Measurements from ENCODE around the gene CACNA2D2.

Gene CACNA2D2

GRCh38 chr3:50450209-50450921 is 53.1 kb downstream of the CACNA2D2 start:
- no peak for TF ChIP-seq CTCF (conservative IDR thresholded peaks at IDR 0.05; ENCODE audit: low read depth, low read length)
- peak; percentile 19 for DNase-seq (ENCODE audit: low read depth)
- no peak overlapping the region for H3K4me3 ChIP-seq (ENCODE audit: low read length)

- no peak for DNase-seq (ENCODE audit: low read depth)
- TF ChIP-seq CTCF (conservative IDR thresholded peaks at IDR 0.05; ENCODE audit: low read depth, low read length) = no peak
- H3K4me3 ChIP-seq (ENCODE audit: low read length) = no peak overlapping the region
These were observed 54.5 kb downstream of the CACNA2D2 start for GRCh38 chr3:50448752-50449539.

DNA sequence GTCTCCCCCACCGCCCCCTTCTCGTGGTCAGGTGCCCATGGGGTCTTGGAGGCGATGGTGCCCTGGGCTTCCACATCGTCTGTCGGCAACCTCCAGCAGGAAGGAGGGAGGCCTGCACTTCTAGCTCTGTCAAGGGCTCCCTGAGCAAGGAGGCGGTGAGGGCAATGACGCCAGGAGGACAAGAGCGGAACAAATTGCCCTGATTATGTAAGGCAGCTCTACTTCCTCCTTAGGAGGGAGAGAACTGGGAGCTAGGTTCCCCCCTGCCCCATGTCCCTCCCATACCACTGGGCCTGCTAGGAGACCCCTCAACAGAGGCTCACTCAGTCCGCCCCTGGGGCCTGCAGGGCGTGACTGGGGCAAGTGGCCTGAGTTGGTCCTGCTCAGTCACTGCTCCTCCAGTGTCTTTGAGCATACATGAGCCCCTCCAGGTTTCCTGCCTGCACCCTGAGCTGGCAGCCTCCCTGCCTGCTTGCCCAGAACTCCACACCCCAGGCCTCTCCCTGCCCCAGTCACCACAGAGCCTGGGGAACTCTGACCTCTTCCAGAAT is 56.1 kb downstream of the CACNA2D2 start:
- no peak for DNase-seq (ENCODE audit: low read depth)
- H3K4me3 ChIP-seq (ENCODE audit: low read length) = no peak overlapping the region
- TF ChIP-seq CTCF (conservative IDR thresholded peaks at IDR 0.05; ENCODE audit: low read depth, low read length) = no peak

GRCh38 chr3:50445919-50446318 is 57.5 kb downstream of the CACNA2D2 start:
- no peak for DNase-seq (ENCODE audit: low read depth)
- TF ChIP-seq CTCF (conservative IDR thresholded peaks at IDR 0.05; ENCODE audit: low read depth, low read length) = no peak
- no peak overlapping the region for H3K4me3 ChIP-seq (ENCODE audit: low read length)

DNA sequence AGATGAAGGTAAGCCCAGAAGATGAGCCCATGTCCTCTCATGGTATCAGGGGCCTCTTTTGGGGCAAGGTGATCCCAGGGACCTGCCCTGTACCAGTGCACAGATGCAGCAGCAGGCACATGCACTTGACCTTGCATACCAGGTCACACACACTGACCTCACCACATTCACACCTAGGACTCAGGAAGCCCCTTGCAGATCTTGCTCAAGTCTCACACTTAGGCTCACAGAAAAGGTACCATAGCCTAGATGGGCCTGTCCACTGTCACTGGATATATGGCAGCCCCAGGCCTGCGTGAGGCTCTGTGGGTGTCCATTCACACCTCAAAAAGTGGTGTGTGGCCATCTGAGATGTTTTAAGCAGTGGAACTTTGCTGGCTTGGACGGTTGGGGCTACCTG is 58.7 kb downstream of the CACNA2D2 start:
- H3K4me3 ChIP-seq (ENCODE audit: low read length) = no peak overlapping the region
- DNase-seq (ENCODE audit: low read depth) = no peak
- no peak for TF ChIP-seq CTCF (conservative IDR thresholded peaks at IDR 0.05; ENCODE audit: low read depth, low read length)

GRCh38 chr3:50444213-50444612 is 59.2 kb downstream of the CACNA2D2 start:
- DNase-seq (ENCODE audit: low read depth) = no peak
- TF ChIP-seq CTCF (conservative IDR thresholded peaks at IDR 0.05; ENCODE audit: low read depth, low read length) = no peak
- no peak overlapping the region for H3K4me3 ChIP-seq (ENCODE audit: low read length)

Measured in retinal pigment epithelial cell (primary cell).